Measurements from ENCODE around the gene FGFR3.

FGFR3 gene

GRCh38 chr4:1808396-1808795 lies 15.3 kb downstream of the FGFR3 start:
- DNase-seq (ENCODE audit: low read depth), result no peak
- no peak for TF ChIP-seq CTCF (IDR thresholded peaks at IDR 0.05; ENCODE audit: insufficient read depth, low read depth, low read length, missing control alignments)
- H3K4me3 ChIP-seq (ENCODE audit: low read length), result no peak overlapping the region

DNA sequence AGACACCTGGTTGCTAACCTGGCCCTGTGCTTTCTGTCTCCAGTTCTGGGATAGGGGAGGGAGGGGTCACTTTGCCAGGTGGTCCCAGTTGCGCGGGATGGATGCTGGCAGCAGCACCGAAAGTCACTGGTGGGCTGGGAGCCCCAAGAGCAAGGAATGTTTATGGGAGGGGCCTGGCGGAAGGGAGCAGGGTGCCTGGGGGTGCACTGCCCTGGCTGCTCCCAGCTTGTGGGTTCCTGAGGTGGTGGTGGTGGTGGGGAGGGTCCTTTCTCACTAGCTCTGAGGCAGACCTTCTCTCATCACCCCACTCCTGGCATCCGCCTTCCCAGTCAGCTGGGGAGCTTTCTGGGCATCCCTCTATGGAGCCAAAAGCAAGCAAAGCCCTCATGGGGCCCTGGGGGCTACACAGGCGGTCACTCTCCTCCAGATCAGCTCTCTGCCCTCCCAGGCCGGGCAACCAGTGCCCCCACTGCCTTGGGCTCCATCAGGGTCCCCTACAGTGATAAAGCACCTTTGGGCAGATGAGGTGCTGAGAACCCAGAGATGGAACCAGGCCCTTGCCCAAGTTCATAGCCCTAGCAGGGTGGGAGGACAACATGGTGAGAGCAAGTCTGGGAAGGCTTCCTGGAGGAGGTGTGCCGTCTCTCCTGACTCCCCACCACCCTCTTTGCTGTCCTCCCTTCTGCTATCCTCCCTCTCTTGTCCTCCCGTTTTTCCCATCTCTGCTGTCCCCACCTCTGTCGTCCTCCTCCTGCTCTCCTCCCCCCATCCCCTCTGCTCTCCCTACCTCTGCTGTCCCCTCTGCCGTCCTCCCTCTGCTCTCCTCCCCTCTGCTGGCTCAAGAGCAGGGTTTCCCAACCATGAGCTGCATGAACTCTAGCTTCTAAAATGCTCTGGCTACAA lies 16.0 kb downstream of the FGFR3 start:
- H3K4me3 ChIP-seq (ENCODE audit: low read length), result no peak overlapping the region
- no peak for DNase-seq (ENCODE audit: low read depth)
- TF ChIP-seq CTCF (IDR thresholded peaks at IDR 0.05; ENCODE audit: insufficient read depth, low read depth, low read length, missing control alignments), result no peak

GRCh38 chr4:1809754-1810502 lies 16.8 kb downstream of the FGFR3 start:
- no peak overlapping the region for H3K4me3 ChIP-seq (ENCODE audit: low read length)
- peak; percentile 73 for DNase-seq (ENCODE audit: low read depth)
- peak; percentile 70 for TF ChIP-seq CTCF (IDR thresholded peaks at IDR 0.05; ENCODE audit: insufficient read depth, low read depth, low read length, missing control alignments)

GRCh38 chr4:1810765-1811164 lies 17.7 kb downstream of the FGFR3 start:
- H3K4me3 ChIP-seq (ENCODE audit: low read length), result no peak overlapping the region
- no peak for TF ChIP-seq CTCF (IDR thresholded peaks at IDR 0.05; ENCODE audit: insufficient read depth, low read depth, low read length, missing control alignments)
- no peak for DNase-seq (ENCODE audit: low read depth)

GRCh38 chr4:1812720-1813119 lies 19.6 kb downstream of the FGFR3 start:
- DNase-seq (ENCODE audit: low read depth), result no peak
- TF ChIP-seq CTCF (IDR thresholded peaks at IDR 0.05; ENCODE audit: insufficient read depth, low read depth, low read length, missing control alignments), result no peak

DNA sequence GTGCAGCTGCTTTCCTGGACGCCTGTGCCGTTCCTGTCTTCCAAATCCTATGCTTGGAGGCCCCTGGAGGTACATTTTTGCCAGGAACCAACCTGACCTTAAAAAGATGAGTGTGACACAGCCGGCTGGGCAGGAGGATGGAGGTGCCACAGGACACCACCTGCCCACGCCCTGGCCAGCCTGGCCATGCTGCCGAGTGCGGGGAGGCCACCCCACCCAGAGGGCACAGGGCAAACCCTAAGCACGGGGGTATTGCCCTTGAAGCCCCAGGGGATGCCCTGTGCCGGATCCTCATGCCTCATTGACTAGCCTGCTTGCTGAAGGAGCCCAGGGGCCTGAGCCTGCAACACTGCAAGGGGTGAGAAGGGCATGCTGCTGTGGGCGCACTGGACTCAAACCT lies 20.1 kb downstream of the FGFR3 start:
- no peak for TF ChIP-seq CTCF (IDR thresholded peaks at IDR 0.05; ENCODE audit: insufficient read depth, low read depth, low read length, missing control alignments)
- H3K4me3 ChIP-seq (ENCODE audit: low read length), result no peak overlapping the region
- DNase-seq (ENCODE audit: low read depth), result no peak

More at GRCh38 chr4:1812720-1813119, 19.6 kb downstream of the FGFR3 start:
- no peak overlapping the region for H3K4me3 ChIP-seq (ENCODE audit: low read length)

Data from epithelial cell of esophagus (primary cell).